ENCODE measurements around the gene NOP56. TPM values are rescaled to one million over a fixed set of nuclear protein-coding genes. Genes with fewer than 3 reads are reported as not detected.

NOP56 gene
- total RNA-seq, 1 experiment from 2014 or later: 497 TPM

- no peak overlapping the region for H3K27ac Mint-ChIP-seq (ENCODE audit: unreplicated experiment)
- peaks cover 91% of the 10 kb centered on the region for H3K36me3 Mint-ChIP-seq (ENCODE audit: insufficient read depth, unreplicated experiment)
- Histone ChIP-seq H3K36me3 (ENCODE audit: control insufficient read depth, insufficient read depth, low read length) (peaks cover 23% of the 10 kb centered on the region), H3K4me3 (ENCODE audit: low read depth, low read length) (no peak overlapping the region), H3K9me3 (no peaks in the 10 kb centered on the region), H3K4me1 (peaks cover 12% of the 10 kb centered on the region), H3K27me3 (replicated peaks; ENCODE audit: control insufficient read depth, insufficient read depth, low read length) (no peaks in the 10 kb centered on the region)
- peak overlapping the region; percentile 90 for H3K4me3 Mint-ChIP-seq (ENCODE audit: unreplicated experiment)
- ChIA-PET CTCF (interaction anchor here (0.6 kb wide), 1 partner anchor 135 kb away, joined by 4 read pairs; no protein-coding TSS in a partner anchor), POLR2A (no interaction called here)
- BruUV-seq (replicated peaks): no TSS peak
- H3K27me3 Mint-ChIP-seq (ENCODE audit: insufficient read depth, unreplicated experiment): no peaks in the 10 kb centered on the region
- no peak for TF ChIP-seq CTCF (IDR thresholded peaks at IDR 0.05; ENCODE audit: insufficient read depth in 1 of 2, low read depth in 1 of 2, low read length in 1 of 2, severe bottlenecking in 1 of 2, unreplicated experiment in 1 of 2)
- H3K4me1 Mint-ChIP-seq (ENCODE audit: low read depth, unreplicated experiment): peaks cover 7% of the 10 kb centered on the region
- no peak for DNase-seq
- H3K9me3 Mint-ChIP-seq (ENCODE audit: unreplicated experiment): no peaks in the 10 kb centered on the region
- intact Hi-C loops (cut with micrococcal nuclease; ENCODE audit: unreplicated experiment): no loop called here
These were observed 3.1 kb downstream of the NOP56 start for GRCh38 chr20:2655331-2656116.

- no TSS peak for BruUV-seq (replicated peaks)
- DNase-seq: no peak
- Mint-ChIP-seq H3K36me3 (ENCODE audit: insufficient read depth, unreplicated experiment) (peaks cover 97% of the 10 kb centered on the region), H3K9me3 (ENCODE audit: unreplicated experiment) (no peaks in the 10 kb centered on the region), H3K4me1 (ENCODE audit: low read depth, unreplicated experiment) (peaks cover 7% of the 10 kb centered on the region), H3K4me3 (ENCODE audit: unreplicated experiment) (no peak overlapping the region), H3K27ac (ENCODE audit: unreplicated experiment) (no peak overlapping the region), H3K27me3 (ENCODE audit: insufficient read depth, unreplicated experiment) (no peaks in the 10 kb centered on the region)
- no peak overlapping the region for H3K4me3 ChIP-seq (ENCODE audit: low read depth, low read length)
- ChIA-PET CTCF (no interaction called here), POLR2A (no interaction called here)
- H3K27me3 ChIP-seq (replicated peaks; ENCODE audit: control insufficient read depth, insufficient read depth, low read length): no peaks in the 10 kb centered on the region
- TF ChIP-seq CTCF (IDR thresholded peaks at IDR 0.05; ENCODE audit: insufficient read depth in 1 of 2, low read depth in 1 of 2, low read length in 1 of 2, severe bottlenecking in 1 of 2, unreplicated experiment in 1 of 2): no peak
- no peaks in the 10 kb centered on the region for H3K9me3 ChIP-seq
- H3K4me1 ChIP-seq: peaks cover 8% of the 10 kb centered on the region
- H3K36me3 ChIP-seq (ENCODE audit: control insufficient read depth, insufficient read depth, low read length): peaks cover 25% of the 10 kb centered on the region
- intact Hi-C loops (cut with micrococcal nuclease; ENCODE audit: unreplicated experiment): no loop called here
These were observed 4.2 kb downstream of the NOP56 start for GRCh38 chr20:2656471-2657117.

GRCh38 chr20:2657241-2657640, 4.8 kb downstream of the NOP56 start:
- H3K27ac Mint-ChIP-seq (ENCODE audit: unreplicated experiment): no peak overlapping the region
- no peaks in the 10 kb centered on the region for H3K27me3 Mint-ChIP-seq (ENCODE audit: insufficient read depth, unreplicated experiment)
- CTCF ChIA-PET: no interaction called here

More at GRCh38 chr20:2657241-2657640, 4.8 kb downstream of the NOP56 start:
- BruUV-seq (replicated peaks): no TSS peak
- Mint-ChIP-seq H3K9me3 (ENCODE audit: unreplicated experiment) (no peaks in the 10 kb centered on the region), H3K4me3 (ENCODE audit: unreplicated experiment) (no peak overlapping the region), H3K36me3 (ENCODE audit: insufficient read depth, unreplicated experiment) (peaks cover 96% of the 10 kb centered on the region), H3K4me1 (ENCODE audit: low read depth, unreplicated experiment) (peaks cover 10% of the 10 kb centered on the region)
- no peak for TF ChIP-seq CTCF (IDR thresholded peaks at IDR 0.05; ENCODE audit: insufficient read depth in 1 of 2, low read depth in 1 of 2, low read length in 1 of 2, severe bottlenecking in 1 of 2, unreplicated experiment in 1 of 2)
- Histone ChIP-seq H3K4me3 (ENCODE audit: low read depth, low read length) (no peak overlapping the region), H3K27me3 (replicated peaks; ENCODE audit: control insufficient read depth, insufficient read depth, low read length) (no peaks in the 10 kb centered on the region), H3K4me1 (peaks cover 8% of the 10 kb centered on the region), H3K36me3 (ENCODE audit: control insufficient read depth, insufficient read depth, low read length) (peaks cover 25% of the 10 kb centered on the region), H3K9me3 (no peaks in the 10 kb centered on the region)
- POLR2A ChIA-PET: interaction anchor here (0.7 kb wide), 1 partner anchor 363 kb away, joined by 4 read pairs; no protein-coding TSS in a partner anchor
- DNase-seq: no peak
- intact Hi-C loops (cut with micrococcal nuclease; ENCODE audit: unreplicated experiment): no loop called here

Data from Caco-2 (cell line).